ENCODE data around the gene ARRDC2.
"Not testable (repeated sequence)": the region's sequence is repeated elsewhere in the genome, so short reads cannot be mapped to it uniquely, and the experiment has no call there.

DNA sequence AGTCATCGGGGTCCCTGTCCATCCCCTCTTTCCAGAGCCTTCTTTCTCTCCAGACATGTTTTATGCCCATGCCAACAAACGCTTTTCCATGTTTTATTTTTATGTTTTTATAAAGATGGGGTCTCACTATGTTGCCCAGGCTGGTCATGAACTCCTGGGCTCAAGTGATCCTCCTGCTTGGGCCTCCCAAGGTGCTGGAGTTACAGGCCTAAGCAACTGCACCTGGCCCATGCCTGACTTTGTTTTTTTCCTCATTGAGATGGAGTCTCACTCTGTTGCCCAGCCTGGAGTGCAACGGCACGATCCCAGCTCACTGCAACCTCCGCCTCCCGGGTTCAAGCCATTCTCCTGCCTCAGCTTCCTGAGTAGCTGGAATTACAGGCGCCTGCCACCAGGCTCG, 21.4 kb upstream of the ARRDC2 start:
- TF ChIP-seq, protein P1, sequence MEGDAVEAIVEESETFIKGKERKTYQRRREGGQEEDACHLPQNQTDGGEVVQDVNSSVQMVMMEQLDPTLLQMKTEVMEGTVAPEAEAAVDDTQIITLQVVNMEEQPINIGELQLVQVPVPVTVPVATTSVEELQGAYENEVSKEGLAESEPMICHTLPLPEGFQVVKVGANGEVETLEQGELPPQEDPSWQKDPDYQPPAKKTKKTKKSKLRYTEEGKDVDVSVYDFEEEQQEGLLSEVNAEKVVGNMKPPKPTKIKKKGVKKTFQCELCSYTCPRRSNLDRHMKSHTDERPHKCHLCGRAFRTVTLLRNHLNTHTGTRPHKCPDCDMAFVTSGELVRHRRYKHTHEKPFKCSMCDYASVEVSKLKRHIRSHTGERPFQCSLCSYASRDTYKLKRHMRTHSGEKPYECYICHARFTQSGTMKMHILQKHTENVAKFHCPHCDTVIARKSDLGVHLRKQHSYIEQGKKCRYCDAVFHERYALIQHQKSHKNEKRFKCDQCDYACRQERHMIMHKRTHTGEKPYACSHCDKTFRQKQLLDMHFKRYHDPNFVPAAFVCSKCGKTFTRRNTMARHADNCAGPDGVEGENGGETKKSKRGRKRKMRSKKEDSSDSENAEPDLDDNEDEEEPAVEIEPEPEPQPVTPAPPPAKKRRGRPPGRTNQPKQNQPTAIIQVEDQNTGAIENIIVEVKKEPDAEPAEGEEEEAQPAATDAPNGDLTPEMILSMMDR (IDR thresholded peaks at IDR 0.05): not testable (repeated sequence)
- not testable (repeated sequence) for TF ChIP-seq EP300 (IDR thresholded peaks at IDR 0.05)

All from tibial nerve (tissue), 4 donors.